Stimulated activated CD4-positive, alpha-beta T cell treated with anti-CD3 and anti-CD28 coated beads, Interleukin-12 subunit alpha, Interleukin-12 subunit beta, amount 100 ng/mL, for 24 hours (primary cell): ENCODE measurements around the gene PLOD1.
"Not testable (repeated sequence)": the region's sequence is repeated elsewhere in the genome, so short reads cannot be mapped to it uniquely, and the experiment has no call there.

Experiments used
- DNase-seq, 2 experiments: peaks; one replicate each; pipeline ENCODE4 v3.0.0-alpha.2; 2020; ENCODE audit warnings: low read depth in 2 of 2

The PLOD1 gene

GRCh38 chr1:11912482-11913216 lies 21.9 kb upstream of the PLOD1 start:
- not testable (repeated sequence) for DNase-seq

- DNase-seq: no peak
These were observed 21.2 kb upstream of the PLOD1 start for GRCh38 chr1:11913291-11913690.

- no peak for DNase-seq
These were observed 20.5 kb upstream of the PLOD1 start for GRCh38 chr1:11914024-11914423.

- DNase-seq: no peak
These were observed 15.6 kb upstream of the PLOD1 start for GRCh38 chr1:11918799-11919519.

- DNase-seq: no peak
These were observed 14.9 kb upstream of the PLOD1 start for GRCh38 chr1:11919621-11920020.

- DNase-seq: no peak
These were observed 14.1 kb upstream of the PLOD1 start for GRCh38 chr1:11920239-11920903.

- no peak for DNase-seq
These were observed 13.5 kb upstream of the PLOD1 start for GRCh38 chr1:11921022-11921421.

- no peak for DNase-seq
These were observed 11.3 kb upstream of the PLOD1 start for GRCh38 chr1:11923069-11923826.

- DNase-seq: no peak
These were observed 10.7 kb upstream of the PLOD1 start for GRCh38 chr1:11923827-11924113.

GRCh38 chr1:11924334-11925195 lies 10.0 kb upstream of the PLOD1 start:
- DNase-seq: no peak

- not testable (repeated sequence) for DNase-seq
These were observed 9.2 kb upstream of the PLOD1 start for GRCh38 chr1:11925196-11925937.

- no peak for DNase-seq
These were observed 8.6 kb upstream of the PLOD1 start for GRCh38 chr1:11925938-11926292.

- no peak for DNase-seq
These were observed 6.5 kb upstream of the PLOD1 start for GRCh38 chr1:11927866-11928592.

GRCh38 chr1:11929849-11930248 lies 4.7 kb upstream of the PLOD1 start:
- DNase-seq: no peak

- DNase-seq: no peak
These were observed 3.7 kb upstream of the PLOD1 start for GRCh38 chr1:11930571-11931445.

- no peak for DNase-seq
These were observed 2.7 kb upstream of the PLOD1 start for GRCh38 chr1:11931845-11932244.

GRCh38 chr1:11935057-11935412 lies 518 bp downstream of the PLOD1 start:
- DNase-seq: no peak

- not testable (repeated sequence) for DNase-seq
These were observed 1.2 kb downstream of the PLOD1 start for GRCh38 chr1:11935733-11936132.
